ENCODE measurements around the gene GFER.

GFER gene

DNA sequence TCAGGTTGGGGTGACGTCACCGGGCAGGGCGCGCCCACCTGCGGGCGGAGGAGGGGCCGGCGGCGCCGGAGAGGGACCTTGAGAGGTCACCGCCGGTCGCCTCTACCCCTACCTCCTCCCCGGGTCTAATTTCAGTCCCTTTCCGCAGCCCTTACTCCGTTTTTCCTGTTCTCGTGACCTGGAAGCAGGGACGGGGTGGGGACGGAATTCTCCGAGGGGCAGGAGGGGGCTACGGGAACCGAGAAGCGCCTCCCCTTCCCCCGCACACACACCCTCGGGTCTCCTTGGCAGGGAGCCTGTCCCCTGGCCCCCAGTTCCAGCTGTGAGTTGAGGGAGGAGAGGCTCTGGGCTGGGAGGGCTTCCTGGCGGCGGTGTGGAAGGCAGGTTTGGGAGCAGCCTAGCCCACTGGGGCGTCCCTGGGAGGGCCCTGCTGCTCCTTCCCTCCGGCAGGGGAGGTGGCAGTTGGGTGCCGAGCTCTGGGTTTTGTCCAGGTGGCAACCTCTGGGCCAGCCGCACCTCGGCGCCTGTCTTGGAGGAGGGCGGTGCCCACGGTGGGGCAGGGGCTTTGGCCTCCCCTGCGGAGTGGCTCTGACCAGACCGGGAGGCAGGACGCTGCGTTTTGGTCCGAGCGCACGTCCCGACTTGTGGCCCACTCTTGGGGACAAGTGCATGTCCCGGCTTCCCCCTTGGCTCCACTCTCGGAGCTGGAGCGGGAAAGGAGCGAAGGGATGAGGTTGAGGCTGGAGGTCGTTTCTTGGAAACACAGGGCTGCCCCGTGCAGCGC lies 6.5 kb downstream of the GFER start (continued):
- TF ChIP-seq, protein P1, sequence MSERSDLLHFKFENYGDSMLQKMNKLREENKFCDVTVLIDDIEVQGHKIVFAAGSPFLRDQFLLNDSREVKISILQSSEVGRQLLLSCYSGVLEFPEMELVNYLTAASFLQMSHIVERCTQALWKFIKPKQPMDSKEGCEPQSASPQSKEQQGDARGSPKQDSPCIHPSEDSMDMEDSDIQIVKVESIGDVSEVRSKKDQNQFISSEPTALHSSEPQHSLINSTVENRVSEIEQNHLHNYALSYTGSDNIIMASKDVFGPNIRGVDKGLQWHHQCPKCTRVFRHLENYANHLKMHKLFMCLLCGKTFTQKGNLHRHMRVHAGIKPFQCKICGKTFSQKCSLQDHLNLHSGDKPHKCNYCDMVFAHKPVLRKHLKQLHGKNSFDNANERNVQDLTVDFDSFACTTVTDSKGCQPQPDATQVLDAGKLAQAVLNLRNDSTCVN (tag by site-specific recombination; optimal IDR thresholded peaks at IDR 0.05): peak; percentile 36

DNA sequence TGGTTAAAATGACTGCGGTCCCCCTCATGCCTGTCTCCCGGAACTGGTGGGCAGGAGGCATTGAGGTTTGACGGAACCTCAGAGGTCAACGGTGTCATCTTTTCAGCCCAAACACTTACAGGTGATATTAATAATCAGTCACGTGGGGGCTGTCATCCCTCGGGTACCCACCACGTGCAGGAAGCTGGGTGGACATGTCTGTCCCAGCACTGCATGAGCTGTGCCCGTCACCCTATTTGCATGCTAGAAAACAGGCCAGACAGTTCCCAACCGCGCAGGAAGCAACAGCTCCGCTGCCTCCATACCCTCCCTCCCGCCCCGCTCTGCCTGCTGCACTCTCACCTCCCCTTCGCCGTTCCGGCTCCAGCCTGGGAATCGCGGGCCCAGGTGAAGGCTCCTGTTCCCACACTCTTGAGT lies 7.2 kb downstream of the GFER start:
- CTCF ChIA-PET: interaction anchor here (1.6 kb wide), 1 partner anchor 13 kb away, joined by 8 read pairs; no protein-coding TSS in a partner anchor

DNA sequence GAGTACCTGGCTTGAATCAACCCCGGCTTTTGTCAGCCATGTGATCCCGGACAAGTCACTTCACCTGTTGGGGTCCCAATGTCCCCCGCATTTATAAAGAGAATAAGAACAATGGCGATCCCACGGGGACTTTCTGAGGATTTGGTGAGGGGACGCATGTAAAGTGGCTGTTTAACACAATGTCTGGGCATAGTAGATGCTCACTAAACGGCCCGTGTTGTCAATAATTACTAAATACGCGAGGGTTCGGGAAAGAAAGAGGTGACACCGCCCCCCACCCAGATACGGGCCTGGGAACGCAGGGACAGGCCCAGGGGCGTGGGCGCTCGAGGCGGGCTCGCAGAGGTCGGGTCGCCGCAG lies 7.6 kb downstream of the GFER start:
- Histone ChIP-seq H3K27ac (ENCODE audit: extremely low read depth, low read depth, low read length) (no peak overlapping the region), H3K4me1 (ENCODE audit: control insufficient read depth, insufficient read depth, low read length) (peaks cover 3% of the 10 kb centered on the region), H3K4me3 (ENCODE audit: low read depth, low read length) (no peak overlapping the region), H3K9me3 (ENCODE audit: control insufficient read depth, insufficient read depth, low read depth, low read length) (no peaks in the 10 kb centered on the region), H3K36me3 (ENCODE audit: control insufficient read depth in 2 of 2, insufficient read depth in 1 of 2, low read length in 2 of 2) (peaks cover 0 to 7% of the 10 kb centered on the region in 2 experiments; a peak in 2 of 3 replicates)
- CTCF ChIA-PET: interaction anchor here (1.6 kb wide), 1 partner anchor 12 kb away, joined by 8 read pairs; no protein-coding TSS in a partner anchor
- no peak for TF ChIP-seq ZNF501 (tag by site-specific recombination; IDR thresholded peaks at IDR 0.05)
- TF ChIP-seq ZNF664 (tag by site-specific recombination; IDR thresholded peaks at IDR 0.05): peak; percentile 93
- POLR2A ChIA-PET: interaction anchor here (0.5 to 1.7 kb wide), 6 partner anchors 9 to 895 kb away, joined by 3 to 7 read pairs (median 6); partner anchors contain the start of genes RPS2 and TRAF7

More for the DNA sequence above, 7.2 kb downstream of the GFER start:
- no peak for TF ChIP-seq ZNF350 (tag by site-specific recombination; IDR thresholded peaks at IDR 0.05)
- TF ChIP-seq, protein P2, sequence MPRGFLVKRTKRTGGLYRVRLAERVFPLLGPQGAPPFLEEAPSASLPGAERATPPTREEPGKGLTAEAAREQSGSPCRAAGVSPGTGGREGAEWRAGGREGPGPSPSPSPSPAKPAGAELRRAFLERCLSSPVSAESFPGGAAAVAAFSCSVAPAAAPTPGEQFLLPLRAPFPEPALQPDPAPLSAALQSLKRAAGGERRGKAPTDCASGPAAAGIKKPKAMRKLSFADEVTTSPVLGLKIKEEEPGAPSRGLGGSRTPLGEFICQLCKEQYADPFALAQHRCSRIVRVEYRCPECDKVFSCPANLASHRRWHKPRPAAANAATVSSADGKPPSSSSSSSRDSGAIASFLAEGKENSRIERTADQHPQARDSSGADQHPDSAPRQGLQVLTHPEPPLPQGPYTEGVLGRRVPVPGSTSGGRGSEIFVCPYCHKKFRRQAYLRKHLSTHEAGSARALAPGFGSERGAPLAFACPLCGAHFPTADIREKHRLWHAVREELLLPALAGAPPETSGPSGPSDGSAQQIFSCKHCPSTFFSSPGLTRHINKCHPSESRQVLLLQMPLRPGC (tag by site-specific recombination; IDR thresholded peaks at IDR 0.05): no peak
- no peak for TF ChIP-seq ZNF391 (tag by site-specific recombination; IDR thresholded peaks at IDR 0.05; ENCODE audit: borderline replicate concordance, low read depth)
- TF ChIP-seq ZNF175 (tag by site-specific recombination; IDR thresholded peaks at IDR 0.05): no peak
- TF ChIP-seq, protein P3, sequence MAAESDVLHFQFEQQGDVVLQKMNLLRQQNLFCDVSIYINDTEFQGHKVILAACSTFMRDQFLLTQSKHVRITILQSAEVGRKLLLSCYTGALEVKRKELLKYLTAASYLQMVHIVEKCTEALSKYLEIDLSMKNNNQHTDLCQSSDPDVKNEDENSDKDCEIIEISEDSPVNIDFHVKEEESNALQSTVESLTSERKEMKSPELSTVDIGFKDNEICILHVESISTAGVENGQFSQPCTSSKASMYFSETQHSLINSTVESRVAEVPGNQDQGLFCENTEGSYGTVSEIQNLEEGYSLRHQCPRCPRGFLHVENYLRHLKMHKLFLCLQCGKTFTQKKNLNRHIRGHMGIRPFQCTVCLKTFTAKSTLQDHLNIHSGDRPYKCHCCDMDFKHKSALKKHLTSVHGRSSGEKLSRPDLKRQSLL (tag by site-specific recombination; IDR thresholded peaks at IDR 0.05): no peak
- TF ChIP-seq IKZF3 (tag by site-specific recombination; IDR thresholded peaks at IDR 0.05): no peak
- no peak for TF ChIP-seq ZNF140 (tag by site-specific recombination; IDR thresholded peaks at IDR 0.05)
- no peak for TF ChIP-seq ZNF76 (tag by site-specific recombination; IDR thresholded peaks at IDR 0.05; ENCODE audit: borderline replicate concordance, low read depth)
- TF ChIP-seq ZNF521 (tag by site-specific recombination; IDR thresholded peaks at IDR 0.05): no peak
- no peak for TF ChIP-seq ZNF585B (tag by site-specific recombination; IDR thresholded peaks at IDR 0.05)
- no peak for TF ChIP-seq SALL2 (tag by site-specific recombination; IDR thresholded peaks at IDR 0.05; ENCODE audit: borderline replicate concordance)
- peaks cover 3% of the 10 kb centered on the region for H3K4me1 ChIP-seq (ENCODE audit: control insufficient read depth, insufficient read depth, low read length)
- peaks cover 0 to 12% of the 10 kb centered on the region in 2 experiments; a peak in 1 of 3 replicates for H3K36me3 ChIP-seq (ENCODE audit: control insufficient read depth in 2 of 2, insufficient read depth in 1 of 2, low read length in 2 of 2)
- H3K9me3 ChIP-seq (ENCODE audit: control insufficient read depth, insufficient read depth, low read depth, low read length): no peaks in the 10 kb centered on the region
- H3K27ac ChIP-seq (ENCODE audit: extremely low read depth, low read depth, low read length): no peak overlapping the region
- POLR2A ChIA-PET: interaction anchor here (0.8 to 1.7 kb wide), 3 partner anchors 9 to 162 kb away, joined by 3 to 6 read pairs (median 4); partner anchors contain the start of gene RPS2
- H3K4me3 ChIP-seq (ENCODE audit: low read depth, low read length): no peak overlapping the region
